Erythroblast (primary cell): ENCODE data around the gene PRKAG1.

ENCODE experiments used
- GATA1 ChIP-seq: IDR thresholded peaks from 2 replicates; pipeline ENCODE4 v1.6.1; 2011; ENCODE audit warnings: low read depth, mild to moderate bottlenecking, control low read depth, low read length, moderate library complexity
- POLR2A ChIP-seq: IDR thresholded peaks from 2 replicates; pipeline ENCODE4 v1.6.1; 2011; ENCODE audit warnings: mild to moderate bottlenecking, low read length

GRCh38 chr12:48973531-48973930, 45.0 kb downstream of the PRKAG1 start:
- TF ChIP-seq POLR2A, result no peak
- TF ChIP-seq GATA1, result no peak
